T-helper 1 cell treated with Interleukin-12 subunit alpha and Interleukin-12 subunit beta and Interleukin-4 antibody, amounts not matched to agents 30 ng/mL and 1 ng/mL, for 36 hours (primary cell): Measurements from ENCODE around the gene HOXB6. TPM values are rescaled to one million over a fixed set of nuclear protein-coding genes. Genes with fewer than 3 reads are reported as not detected.

Source experiments
- intact Hi-C: fragments of 100-400 bp; cut with micrococcal nuclease; formaldehyde crosslinking; loops from one replicate; pipeline ENCODE4 v1.15.1; 2024
- total RNA-seq: library from RNA; stranded (reverse); gene quantifications from 2 replicates; pipeline ENCODE4 v1.2.3, GENCODE V29; 2022

HOXB6 gene
- total RNA-seq, 1 donor from 2014 or later: 0.25 TPM

DNA sequence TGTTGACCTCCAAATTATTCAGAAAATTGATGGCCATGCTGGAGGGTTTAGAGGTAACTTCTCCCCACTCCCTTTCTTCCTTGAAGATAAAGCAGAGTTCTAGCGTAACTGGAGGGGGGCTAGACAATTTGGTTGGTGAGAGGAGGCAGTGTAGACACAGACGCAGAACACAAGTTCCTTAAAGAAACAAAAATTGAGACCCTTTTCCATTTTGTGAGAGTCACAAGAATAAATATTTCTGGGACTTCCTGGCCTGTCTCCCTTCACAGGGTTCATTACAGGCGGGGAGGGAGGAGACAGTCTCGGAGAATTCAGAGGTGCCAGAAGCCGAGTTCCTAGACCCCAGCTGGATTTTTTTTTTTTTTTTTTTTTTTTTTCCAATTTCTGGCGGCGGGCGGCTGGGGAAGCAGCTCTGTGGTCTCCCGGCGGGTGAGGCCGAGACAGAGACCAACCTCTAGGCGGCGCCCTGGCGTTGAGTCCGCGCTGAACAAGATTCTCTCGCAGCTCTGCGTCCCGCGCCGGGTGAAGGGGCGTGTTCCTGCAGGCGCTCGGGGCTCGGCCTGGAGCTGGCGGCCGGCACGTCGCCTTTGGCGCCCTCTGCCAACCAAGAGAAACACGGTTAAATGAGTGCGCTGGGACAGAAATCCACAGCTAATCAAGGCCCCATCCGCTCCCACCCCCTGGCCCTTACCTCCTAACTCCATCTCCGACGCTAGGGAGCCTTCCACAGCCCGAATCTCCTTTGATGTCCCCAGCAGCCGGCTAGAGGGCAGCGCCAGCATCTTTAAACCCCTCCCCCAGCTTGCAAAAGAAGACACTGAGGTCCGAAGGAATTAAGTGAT lies 31.6 kb upstream of the HOXB6 start:
- intact Hi-C loops: loop anchor here (1.0 to 5.0 kb wide), 2 partner anchors 9 to 86 kb away; partner anchors contain the start of genes PRAC1 and PRAC2

- intact Hi-C loops: loop anchor here (5.0 kb wide), 2 partner anchors 37 to 88 kb away; partner anchors contain the start of genes PRAC1 and PRAC2
Measured at GRCh38 chr17:48634493-48635208, 29.9 kb upstream of the HOXB6 start.

DNA sequence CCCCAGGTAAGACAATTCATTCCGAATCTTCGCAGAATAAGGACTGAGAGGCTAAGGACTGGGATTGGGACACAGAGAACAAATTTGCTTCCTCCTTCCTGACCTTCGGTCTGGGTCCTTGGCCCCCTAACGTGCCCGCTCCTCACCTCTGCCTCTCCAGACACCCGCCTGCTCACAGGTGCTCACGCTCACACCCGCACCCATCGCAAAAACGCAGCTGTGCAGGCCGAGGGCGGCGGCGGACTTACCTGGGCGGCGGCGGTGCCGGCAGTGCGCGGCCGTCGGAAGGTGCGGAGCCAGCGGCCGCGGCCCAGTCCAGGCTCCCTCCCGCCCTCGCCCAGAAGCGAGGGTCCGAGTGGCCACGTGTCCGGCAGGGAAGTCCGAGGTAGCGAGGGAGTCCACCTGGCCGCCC lies 28.5 kb upstream of the HOXB6 start:
- intact Hi-C loops: loop anchor here (5.0 kb wide), 1 partner anchor 36 kb away; no protein-coding TSS in a partner anchor

DNA sequence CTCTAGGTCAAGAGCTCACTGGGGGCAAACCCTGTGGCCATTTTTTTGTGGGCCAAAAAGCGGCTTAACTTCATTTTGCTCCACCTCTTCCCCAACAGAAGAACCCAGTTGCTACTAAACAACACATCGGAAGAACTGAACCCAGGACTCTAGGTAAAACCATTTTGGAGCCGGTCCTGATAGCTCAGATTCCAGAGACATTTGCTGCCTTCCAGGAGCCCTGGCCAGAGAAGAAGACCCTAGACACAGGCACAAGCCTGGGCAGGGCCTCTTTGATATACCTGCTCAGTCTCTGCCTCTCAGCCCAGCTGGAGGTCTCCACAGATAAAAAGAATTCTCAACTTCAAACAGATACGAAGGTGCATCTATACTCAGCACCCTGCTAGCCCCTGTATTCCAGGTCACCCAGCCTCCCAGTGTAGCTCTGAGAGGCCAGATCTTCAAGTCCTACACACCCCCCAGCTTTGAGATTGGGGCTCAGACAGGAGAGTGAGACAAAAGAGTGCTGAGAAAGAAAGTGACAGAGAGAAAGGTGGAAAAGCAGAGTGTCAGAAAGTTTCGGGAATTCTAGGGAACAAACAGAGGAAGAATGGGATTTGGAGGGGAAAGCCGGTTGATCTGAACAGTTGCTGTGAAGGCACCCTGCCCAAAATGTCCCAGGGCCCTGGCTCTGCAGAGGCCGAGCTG lies 27.9 kb upstream of the HOXB6 start:
- intact Hi-C loops: loop anchor here (5.0 kb wide), 1 partner anchor 35 kb away; no protein-coding TSS in a partner anchor

- intact Hi-C loops: loop anchor here (5.0 kb wide), 1 partner anchor 35 kb away; no protein-coding TSS in a partner anchor
Measured at GRCh38 chr17:48631693-48632578, 27.1 kb upstream of the HOXB6 start.

GRCh38 chr17:48630925-48631692 lies 26.3 kb upstream of the HOXB6 start:
- intact Hi-C loops: loop anchor here (5.0 kb wide), 1 partner anchor 34 kb away; no protein-coding TSS in a partner anchor

- intact Hi-C loops: loop anchor here (5.0 kb wide), 1 partner anchor 33 kb away; no protein-coding TSS in a partner anchor
Measured at GRCh38 chr17:48630009-48630924, 25.5 kb upstream of the HOXB6 start.

- intact Hi-C loops: no loop called here
Measured at GRCh38 chr17:48629411-48629759, 24.6 kb upstream of the HOXB6 start.

- intact Hi-C loops: no loop called here
Measured at GRCh38 chr17:48628649-48629410, 24.0 kb upstream of the HOXB6 start.

DNA sequence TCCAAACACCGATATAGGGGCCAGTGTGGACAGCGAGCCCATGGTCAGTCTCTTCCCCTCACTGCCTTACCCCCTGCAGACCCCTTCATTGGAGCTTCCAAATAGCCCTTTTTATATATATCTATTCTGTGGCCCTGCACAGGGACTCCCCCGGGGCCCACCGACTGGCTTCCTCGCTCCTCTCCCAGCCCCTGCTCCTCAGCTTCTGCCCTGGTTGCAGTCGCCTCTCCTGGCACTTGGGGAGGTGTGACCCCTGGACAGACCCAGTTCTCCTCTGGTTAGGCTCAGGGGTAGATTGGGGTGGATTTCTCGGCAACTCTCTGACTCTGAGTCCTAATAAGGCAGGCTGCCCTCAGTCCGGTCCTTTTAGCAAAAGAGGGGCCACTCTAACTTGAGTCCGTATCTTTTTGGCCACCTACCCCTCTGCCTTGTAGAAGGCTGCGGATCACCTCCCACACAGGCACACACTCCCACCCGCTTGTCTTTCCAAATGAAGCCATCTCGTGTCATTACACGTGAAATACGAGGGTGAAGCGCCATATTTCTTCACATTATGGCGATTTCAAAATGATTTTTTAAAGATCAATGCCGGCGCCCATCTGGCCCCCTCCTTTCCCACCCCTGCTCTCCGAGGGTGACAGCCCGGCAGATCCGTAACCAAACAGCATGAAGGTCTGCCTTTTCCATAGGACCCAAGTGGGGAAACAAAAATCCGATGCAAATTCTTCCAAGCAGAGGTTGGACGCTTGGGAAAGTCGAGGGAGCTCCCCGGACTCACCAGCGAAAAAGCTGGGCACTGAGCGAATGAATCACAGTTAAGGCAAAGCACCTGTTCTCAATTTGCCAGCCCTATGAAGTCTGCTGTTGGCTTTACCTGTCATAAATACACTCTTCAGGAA lies 23.1 kb upstream of the HOXB6 start:
- intact Hi-C loops: loop anchor here (1.0 kb wide), 1 partner anchor 8 kb away; no protein-coding TSS in a partner anchor

DNA sequence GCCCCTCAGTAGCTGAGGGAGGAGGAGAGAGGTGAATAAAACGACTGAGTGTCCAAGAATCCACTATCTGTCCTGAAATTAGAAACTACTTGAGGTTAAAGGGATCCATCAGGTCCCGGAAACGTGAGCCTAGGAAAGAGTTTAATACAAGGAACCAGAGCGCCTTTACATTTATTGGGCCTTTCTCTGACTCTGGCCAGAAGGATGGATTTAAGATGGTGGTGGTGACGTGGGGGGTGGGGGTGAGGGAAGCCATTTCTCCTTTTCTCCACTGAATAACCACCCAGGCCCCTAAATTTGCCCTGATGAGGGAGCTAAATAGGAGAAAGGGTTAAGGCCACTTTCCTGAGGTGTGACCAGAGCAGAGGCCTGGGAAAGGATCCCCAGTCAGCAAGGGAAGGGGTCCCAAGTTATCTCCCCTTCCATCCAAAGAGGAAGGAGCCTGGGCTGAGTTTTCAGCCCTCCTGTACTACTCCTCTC lies 22.4 kb upstream of the HOXB6 start:
- intact Hi-C loops: loop anchor here (1.0 kb wide), 1 partner anchor 9 kb away; no protein-coding TSS in a partner anchor

- intact Hi-C loops: loop anchor here (1.0 kb wide), 2 partner anchors 10 to 15 kb away; partner anchors contain the start of gene HOXB7
Measured at GRCh38 chr17:48626245-48627117, 21.7 kb upstream of the HOXB6 start, which contains the start of gene HOXB9. TSS of gene HOXB9 (minus strand) at chr17:48626358. CDS start at chr17:48626269, 89 bp downstream.

DNA sequence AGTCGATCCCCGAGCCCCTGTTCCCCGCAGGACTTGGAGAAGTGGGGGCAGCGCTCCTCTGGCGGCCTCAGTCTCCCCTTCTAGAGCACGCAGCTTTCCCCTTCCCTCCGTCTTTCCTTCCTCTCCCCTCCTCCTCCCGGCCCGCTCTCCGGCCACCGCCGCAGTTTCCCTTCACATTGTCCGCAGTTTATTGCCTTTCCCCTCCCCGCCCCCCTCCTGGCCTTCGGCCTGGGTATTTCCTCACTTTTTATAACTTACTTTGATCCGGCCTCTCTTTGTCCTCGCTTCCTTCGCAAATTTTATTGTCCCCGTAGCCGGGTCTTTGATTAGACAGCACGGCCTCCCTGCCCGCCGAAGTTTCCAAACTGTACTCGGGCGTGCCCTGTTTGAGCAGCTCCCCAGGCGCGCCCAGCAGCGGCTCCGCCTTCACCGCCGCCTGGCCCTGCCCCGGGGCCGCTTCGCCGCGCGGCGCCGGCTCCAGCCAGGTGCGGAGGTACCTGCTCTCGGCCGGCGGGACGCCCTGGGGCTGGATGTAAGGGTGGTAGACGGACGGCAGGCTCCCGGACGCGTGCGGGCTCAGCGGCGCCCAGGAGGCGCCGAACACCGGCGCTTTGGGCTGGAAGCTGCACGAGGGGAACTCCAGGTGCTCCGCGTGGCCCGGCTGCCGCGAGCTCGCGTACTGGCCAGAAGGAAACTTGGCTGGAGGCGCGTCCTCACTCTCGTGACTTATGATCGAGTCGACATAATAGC lies 20.9 kb upstream of the HOXB6 start:
- intact Hi-C loops: loop anchor here (1.0 kb wide), 1 partner anchor 14 kb away; the partner anchor contains the start of gene HOXB7
